WTC11 (cell line): ENCODE results near the gene DBNL. TPM values are rescaled to one million over a fixed set of nuclear protein-coding genes. Genes with fewer than 3 reads are reported as not detected.
A peak's percentile ranks its signal among the peaks of the same experiment; 100 is the strongest.

Source experiments
- ATAC-seq: fragments of 200-7000 bp; cut with Tn5 transposase; 2 replicates; pipeline ENCODE4 v1.10.0; 2021; ENCODE audit warnings: mild to moderate bottlenecking, moderate library complexity
- Bru-seq: library from RNA; stranded (reverse); fragments of 400-500 nt; gene quantifications from one replicate; lab custom pipeline; 2021; lab: Mats Ljungman, UMichigan
- CTCF ChIA-PET: fragments of 300-600 bp; sonication (Branson Sonifier 250); formaldehyde crosslinking; loops from one replicate; lab custom pipeline; 2021; ENCODE audit warnings: antibody characterized with exemption; lab: Charles Lee
- POLR2A ChIA-PET: fragments of 350-600 bp; sonication (Branson Sonifier 250); formaldehyde crosslinking; loops from one replicate; lab custom pipeline; 2021; ENCODE audit warnings: antibody characterized with exemption; lab: Charles Lee
- DNase-seq: peaks from one replicate; pipeline ENCODE4 v3.0.0; 2021; ENCODE audit warnings: low spot score
- H3K27ac Mint-ChIP-seq: 2 replicates; pipeline ENCODE4 v1.8.0; 2021; ENCODE audit warnings: mixed read lengths
- H3K27me3 Mint-ChIP-seq: 2 replicates; pipeline ENCODE4 v1.8.0; 2021; ENCODE audit warnings: low read depth, mild to moderate bottlenecking, moderate library complexity, mixed read lengths
- H3K36me3 Mint-ChIP-seq: 2 replicates; pipeline ENCODE4 v1.8.0; 2021; ENCODE audit warnings: mixed read lengths
- H3K4me1 Mint-ChIP-seq: 2 replicates; pipeline ENCODE4 v1.8.0; 2022; ENCODE audit warnings: mixed read lengths
- H3K4me3 Mint-ChIP-seq: 2 replicates; pipeline ENCODE4 v1.8.0; 2021; ENCODE audit warnings: mild to moderate bottlenecking, moderate library complexity, mixed read lengths
- H3K9me3 Mint-ChIP-seq: 2 replicates; pipeline ENCODE4 v1.8.0; 2021; ENCODE audit warnings: mixed read lengths
- AR ChIP-seq: fragments of 250-450 bp; sonication (Bioruptor Pico); IDR thresholded peaks from 2 replicates; pipeline ENCODE4 v1.9.0; 2021; ENCODE audit warnings: mild to moderate bottlenecking
- CDX4 ChIP-seq: fragments of 250-450 bp; sonication (Bioruptor Pico); IDR thresholded peaks from 2 replicates; pipeline ENCODE4 v1.9.0; 2021; ENCODE audit warnings: moderate library complexity, mild to moderate bottlenecking, inconsistent platforms, borderline replicate concordance
- E2F5 ChIP-seq: sonication (generic); formaldehyde crosslinking; IDR thresholded peaks from 2 replicates; pipeline ENCODE4 v1.8.1; 2022; ENCODE audit warnings: mild to moderate bottlenecking, moderate library complexity, missing genetic modification reagents
- ELF4 ChIP-seq: sonication (generic); formaldehyde crosslinking; IDR thresholded peaks from 2 replicates; pipeline ENCODE4 v1.8.1; 2022; ENCODE audit warnings: low read depth, mild to moderate bottlenecking, moderate library complexity, missing genetic modification reagents
- ETV6 ChIP-seq: sonication (generic); formaldehyde crosslinking; IDR thresholded peaks from 2 replicates; pipeline ENCODE4 v1.8.1; 2022; ENCODE audit warnings: mild to moderate bottlenecking, missing genetic modification reagents
- GRHL2 ChIP-seq: fragments of 250-450 bp; sonication (Bioruptor Pico); IDR thresholded peaks from 2 replicates; pipeline ENCODE4 v1.8.0; 2022; ENCODE audit warnings: mild to moderate bottlenecking, moderate library complexity; ENCODE audit not compliant: insufficient replicate concordance, severe bottlenecking
- HMGXB4 ChIP-seq: sonication (generic); formaldehyde crosslinking; IDR thresholded peaks from 2 replicates; pipeline ENCODE4 v1.8.1; 2023; ENCODE audit warnings: mild to moderate bottlenecking, moderate library complexity, missing genetic modification reagents
- KAT7 ChIP-seq: sonication (generic); formaldehyde crosslinking; IDR thresholded peaks from 2 replicates; pipeline ENCODE4 v1.8.1; 2023; ENCODE audit warnings: missing genetic modification reagents, mild to moderate bottlenecking, borderline replicate concordance
- MLX ChIP-seq: sonication (generic); formaldehyde crosslinking; IDR thresholded peaks from 2 replicates; pipeline ENCODE4 v1.8.1; 2023; ENCODE audit warnings: mild to moderate bottlenecking, missing genetic modification reagents, moderate library complexity
- MXD4 ChIP-seq: fragments of 250-450 bp; sonication (Bioruptor Pico); IDR thresholded peaks from 2 replicates; pipeline ENCODE4 v1.8.0; 2021; ENCODE audit warnings: mild to moderate bottlenecking, moderate library complexity, borderline replicate concordance
- MYBL2 ChIP-seq: sonication (generic); formaldehyde crosslinking; IDR thresholded peaks from 2 replicates; pipeline ENCODE4 v1.8.1; 2023; ENCODE audit warnings: mild to moderate bottlenecking, moderate library complexity, missing genetic modification reagents
- NFE2L1 ChIP-seq: sonication (generic); formaldehyde crosslinking; IDR thresholded peaks from 2 replicates; pipeline ENCODE4 v1.8.1; 2023; ENCODE audit warnings: missing genetic modification reagents
- SMAD4 ChIP-seq: sonication (generic); formaldehyde crosslinking; IDR thresholded peaks from 2 replicates; pipeline ENCODE4 v1.8.0; 2022; ENCODE audit warnings: mild to moderate bottlenecking, missing genetic modification reagents
- TP53 ChIP-seq: sonication (generic); formaldehyde crosslinking; IDR thresholded peaks from 2 replicates; pipeline ENCODE4 v1.8.1; 2023; ENCODE audit warnings: mild to moderate bottlenecking, missing genetic modification reagents
- USF1 ChIP-seq: sonication (generic); formaldehyde crosslinking; IDR thresholded peaks from 2 replicates; pipeline ENCODE4 v1.8.0; 2022; ENCODE audit warnings: mild to moderate bottlenecking, missing genetic modification reagents
- ZBTB43 ChIP-seq: sonication (generic); formaldehyde crosslinking; IDR thresholded peaks from 2 replicates; pipeline ENCODE4 v1.8.1; 2023; ENCODE audit warnings: mild to moderate bottlenecking, missing genetic modification reagents
- ZNF138 ChIP-seq: sonication (generic); formaldehyde crosslinking; conservative IDR thresholded peaks from 2 replicates; pipeline ENCODE4 v1.8.1; 2022; ENCODE audit warnings: mild to moderate bottlenecking, moderate library complexity, missing genetic modification reagents
- ZNF263 ChIP-seq: sonication (generic); formaldehyde crosslinking; IDR thresholded peaks from 2 replicates; pipeline ENCODE4 v1.8.1; 2022; ENCODE audit warnings: low read depth, mild to moderate bottlenecking, moderate library complexity, missing genetic modification reagents
- ZNF281 ChIP-seq: sonication (generic); formaldehyde crosslinking; IDR thresholded peaks from 2 replicates; pipeline ENCODE4 v1.8.0; 2023; ENCODE audit warnings: mild to moderate bottlenecking, missing genetic modification reagents
- ZNF671 ChIP-seq: fragments of 250-450 bp; sonication (Bioruptor Pico); IDR thresholded peaks from 2 replicates; pipeline ENCODE4 v1.8.0; 2021; ENCODE audit warnings: mild to moderate bottlenecking
- long read RNA-seq, 3 experiments: library from RNA in 1 of 3; library from capped mRNA in 1 of 3; library from polyadenylated mRNA in 1 of 3; unstranded in 2 of 3; stranded (forward) in 1 of 3; transcript quantifications; one replicate each; pipeline ENCODE4 v2.0.0, GENCODE V29; 2021
- total RNA-seq: library from RNA; stranded (reverse); gene quantifications from 3 replicates; pipeline ENCODE4 v1.2.3, GENCODE V29; 2021

The DBNL gene
- total RNA-seq (34.3 to 36.8 TPM (median 36.1 TPM) in 3 replicates), Bru-seq, nascent RNA (percentile 67 among the genes with signal in this experiment)
- long read RNA-seq, experiment 1, transcript DBNL-203 (12 exons, 1,622 nt) = minor isoform, 7 of 216 reads
- long read RNA-seq, experiment 1, transcript DBNL-210 (13 exons, 1,808 nt) = major isoform, 132 of 216 reads
- long read RNA-seq, experiment 1, transcript DBNL-220 (13 exons, 2,117 nt) = minor isoform, 42 of 216 reads
- long read RNA-seq, experiment 1, partial matches to known transcripts = 9 of 216 reads
- long read RNA-seq, experiment 1, other reads (novel, unspliced or antisense) = 21 of 216 reads
- long read RNA-seq, experiment 2, transcript DBNL-210 (13 exons, 1,808 nt) = major isoform, 10 of 49 reads
- long read RNA-seq, experiment 2, transcript DBNL-220 (13 exons, 2,117 nt) = minor isoform, 5 of 49 reads
- long read RNA-seq, experiment 2, partial matches to known transcripts = 21 of 49 reads
- long read RNA-seq, experiment 2, other reads (novel, unspliced or antisense) = 13 of 49 reads
- long read RNA-seq, experiment 3, transcript DBNL-220 (13 exons, 2,117 nt) = minor isoform, 11 of 71 reads
- long read RNA-seq, experiment 3, transcript DBNL-210 (13 exons, 1,808 nt) = major isoform, 37 of 71 reads
- long read RNA-seq, experiment 3, partial matches to known transcripts = 6 of 71 reads
- long read RNA-seq, experiment 3, other reads (novel, unspliced or antisense) = 12 of 71 reads

GRCh38 chr7:44044315-44045225 lies at the start of gene DBNL:
Gene DBNL (plus strand): TSS chr7:44044702. CDS start chr7:44044738, 36 bp downstream.
- Mint-ChIP-seq H3K27me3 (peaks cover 20% of the 10 kb centered on the region), H3K4me1 (peaks cover 13% of the 10 kb centered on the region), H3K27ac (peak within 1 kb of the TSS; percentile 84), H3K4me3 (peak within 1 kb of the TSS; percentile 83), H3K9me3 (peaks cover 5% of the 10 kb centered on the region; the same call in 1 of the 2 replicates), H3K36me3 (peaks cover 7% of the 10 kb centered on the region; the same call in 1 of the 2 replicates)
- CTCF ChIA-PET = interaction anchor here (0.8 to 1.9 kb wide), 7 partner anchors 19 to 490 kb away, joined by 3 to 9 read pairs (median 5); partner anchors contain the start of genes POLD2 and YKT6
- POLR2A ChIA-PET = interaction anchor here (0.7 kb wide), 1 partner anchor 21 kb away, joined by 3 read pairs; the partner anchor contains the start of gene PGAM2
- DNase-seq = peak; percentile 96
- ATAC-seq = peak; percentile 75
- TF ChIP-seq SMAD4 (CRISPR knock-in tag) (no peak; the same call in 1 of the 2 replicates), ZBTB43 (CRISPR knock-in tag) (no peak), ETV6 (CRISPR knock-in tag) (peak; percentile 94), CDX4 (CRISPR knock-in tag) (no peak), MXD4 (CRISPR knock-in tag) (no peak), MYBL2 (CRISPR knock-in tag) (0 out of 2 replicates have a peak, but pooled peaks have one; percentile 65), ELF4 (CRISPR knock-in tag) (no peak), ZNF263 (CRISPR knock-in tag) (0 out of 2 replicates have a peak, but pooled peaks have one; percentile 24), ZNF138 (no peak), E2F5 (peak; percentile 76; the same call in 1 of the 2 replicates), KAT7 (CRISPR knock-in tag) (peak; percentile 84; the same call in 1 of the 2 replicates), ZNF671 (CRISPR knock-in tag) (no peak), NFE2L1 (CRISPR knock-in tag) (0 out of 2 replicates have a peak, but pooled peaks have one; percentile 44), GRHL2 (CRISPR knock-in tag) (no peak), TP53 (CRISPR knock-in tag) (no peak), AR (CRISPR knock-in tag) (no peak), USF1 (CRISPR knock-in tag) (peak; percentile 63), HMGXB4 (peak; percentile 82), ZNF281 (CRISPR knock-in tag) (no peak; the same call in 1 of the 2 replicates), MLX (CRISPR knock-in tag) (no peak)
